ENCODE data around the gene DSTN. TPM values are rescaled to one million over a fixed set of nuclear protein-coding genes. Genes with fewer than 3 reads are reported as not detected.
A peak's percentile ranks its signal among the peaks of the same experiment; 100 is the strongest.

Gene DSTN
- total and polyA plus RNA-seq, 2 of the 4 experiments (the other 2 are of a cell fraction) = 221 to 269 TPM

GRCh38 chr20:17579369-17580039 lies 9.6 kb downstream of the DSTN start:
- no peak overlapping the region for H3K9ac ChIP-seq (ENCODE audit: low read depth, low read length)
- H3K4me1 ChIP-seq (ENCODE audit: control insufficient read depth, insufficient read depth, low read length) = peaks cover 9% of the 10 kb centered on the region
- no peak overlapping the region for H3K14ac ChIP-seq (replicated peaks; ENCODE audit: low read depth, low read length)
- no peak overlapping the region for H3K4ac ChIP-seq (ENCODE audit: low read depth, low read length)
- H3K9me3 ChIP-seq (ENCODE audit: control insufficient read depth, insufficient read depth, low read length) = no peaks in the 10 kb centered on the region
- DNase-seq = no peak
- H2AK5ac ChIP-seq (ENCODE audit: low read depth, low read length) = no peak overlapping the region
- no peak overlapping the region for H4K91ac ChIP-seq (ENCODE audit: insufficient read depth, low read depth, low read length)
- H3K27ac ChIP-seq (ENCODE audit: insufficient read depth, low read length) = no peak overlapping the region
- peaks cover 0 to 72% of the 10 kb centered on the region in 2 experiments; a peak in 3 of 4 replicates for H3K79me1 ChIP-seq (ENCODE audit: low read depth in 1 of 2, low read length in 2 of 2)
- POLR2A ChIA-PET (ENCODE audit: unreplicated experiment) = no interaction called here
- H3K4me3 ChIP-seq (ENCODE audit: insufficient read depth, low read depth, low read length) = no peak overlapping the region
- H3K56ac ChIP-seq (ENCODE audit: extremely low read depth, insufficient read depth, low read length) = no peak overlapping the region
- H2BK20ac ChIP-seq (ENCODE audit: low read depth, low read length) = no peak overlapping the region
- in situ Hi-C loops (cut with MboI; ENCODE audit: low sequenced_read_pairs) = no loop called here
- H2BK15ac ChIP-seq (ENCODE audit: low read depth, low read length) = no peak overlapping the region
- no peak overlapping the region for H2BK120ac ChIP-seq (ENCODE audit: low read depth, low read length)
- TF ChIP-seq POLR2A (IDR thresholded peaks at IDR 0.05; ENCODE audit: low read depth, low read length) (no peak), NFE2L2 (IDR thresholded peaks at IDR 0.05; ENCODE audit: low read depth, low read length) (no peak), CHD1 (IDR thresholded peaks at IDR 0.05; ENCODE audit: low read depth, low read length) (no peak), SMC3 (IDR thresholded peaks at IDR 0.05; ENCODE audit: low read depth, low read length) (no peak), MXI1 (IDR thresholded peaks at IDR 0.05; ENCODE audit: borderline replicate concordance, low read depth, low read length) (no peak), RCOR1 (IDR thresholded peaks at IDR 0.05; ENCODE audit: insufficient replicate concordance, low read length) (no peak), CEBPB (IDR thresholded peaks at IDR 0.05; ENCODE audit: low read depth, low read length) (no peak), FOS (IDR thresholded peaks at IDR 0.05; ENCODE audit: low read depth, low read length) (no peak), RAD21 (IDR thresholded peaks at IDR 0.05; ENCODE audit: low read length) (no peak)
- TF ChIP-seq, protein P1, sequence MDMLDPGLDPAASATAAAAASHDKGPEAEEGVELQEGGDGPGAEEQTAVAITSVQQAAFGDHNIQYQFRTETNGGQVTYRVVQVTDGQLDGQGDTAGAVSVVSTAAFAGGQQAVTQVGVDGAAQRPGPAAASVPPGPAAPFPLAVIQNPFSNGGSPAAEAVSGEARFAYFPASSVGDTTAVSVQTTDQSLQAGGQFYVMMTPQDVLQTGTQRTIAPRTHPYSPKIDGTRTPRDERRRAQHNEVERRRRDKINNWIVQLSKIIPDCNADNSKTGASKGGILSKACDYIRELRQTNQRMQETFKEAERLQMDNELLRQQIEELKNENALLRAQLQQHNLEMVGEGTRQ (IDR thresholded peaks at IDR 0.05; ENCODE audit: low read depth, low read length) = no peak
- TF ChIP-seq, protein P2, sequence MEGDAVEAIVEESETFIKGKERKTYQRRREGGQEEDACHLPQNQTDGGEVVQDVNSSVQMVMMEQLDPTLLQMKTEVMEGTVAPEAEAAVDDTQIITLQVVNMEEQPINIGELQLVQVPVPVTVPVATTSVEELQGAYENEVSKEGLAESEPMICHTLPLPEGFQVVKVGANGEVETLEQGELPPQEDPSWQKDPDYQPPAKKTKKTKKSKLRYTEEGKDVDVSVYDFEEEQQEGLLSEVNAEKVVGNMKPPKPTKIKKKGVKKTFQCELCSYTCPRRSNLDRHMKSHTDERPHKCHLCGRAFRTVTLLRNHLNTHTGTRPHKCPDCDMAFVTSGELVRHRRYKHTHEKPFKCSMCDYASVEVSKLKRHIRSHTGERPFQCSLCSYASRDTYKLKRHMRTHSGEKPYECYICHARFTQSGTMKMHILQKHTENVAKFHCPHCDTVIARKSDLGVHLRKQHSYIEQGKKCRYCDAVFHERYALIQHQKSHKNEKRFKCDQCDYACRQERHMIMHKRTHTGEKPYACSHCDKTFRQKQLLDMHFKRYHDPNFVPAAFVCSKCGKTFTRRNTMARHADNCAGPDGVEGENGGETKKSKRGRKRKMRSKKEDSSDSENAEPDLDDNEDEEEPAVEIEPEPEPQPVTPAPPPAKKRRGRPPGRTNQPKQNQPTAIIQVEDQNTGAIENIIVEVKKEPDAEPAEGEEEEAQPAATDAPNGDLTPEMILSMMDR (conservative IDR thresholded peaks at IDR 0.05; ENCODE audit: low read depth, low read length) = no peak
- no peak overlapping the region for H3K18ac ChIP-seq (ENCODE audit: low read depth, low read length)
- H3K23ac ChIP-seq (ENCODE audit: low read depth, low read length) = peak overlapping the region; percentile 16; the same call in 1 of the 2 replicates
- H2AK9ac ChIP-seq (replicated peaks; ENCODE audit: low read depth, low read length, poor library complexity) = no peak overlapping the region
- peaks cover 9% of the 10 kb centered on the region for H3K36me3 ChIP-seq (ENCODE audit: control insufficient read depth, insufficient read depth, low read length)
- CTCF ChIA-PET = interaction anchor here (1.7 kb wide), 1 partner anchor 8 kb away, joined by 6 read pairs; no protein-coding TSS in a partner anchor
- BruUV-seq (replicated peaks) = no TSS peak
- H4K5ac ChIP-seq (ENCODE audit: low read depth, low read length) = no peak overlapping the region
- no peak overlapping the region for H2BK5ac ChIP-seq (ENCODE audit: low read depth, low read length, poor library complexity, severe bottlenecking)
- H4K8ac ChIP-seq (ENCODE audit: low read depth in 2 of 2, low read length in 2 of 2) = no peak overlapping the region
- H2AFZ ChIP-seq (replicated peaks; ENCODE audit: low read length, poor library complexity) = no peak overlapping the region
- dilution Hi-C loops (cut with HindIII; ENCODE audit: low sequenced_read_pairs, unreplicated experiment) = no loop called here
- H4K20me1 ChIP-seq (ENCODE audit: insufficient read depth, low read length) = peaks cover 94% of the 10 kb centered on the region
- no CpG with 5 or more reads among the region's 4 CpGs for WGBS, 2 experiments (ENCODE audit: extremely low coverage in 2 of 2, insufficient read length in 1 of 2)
- ATAC-seq (ENCODE audit: low read depth) = no peak
- H3K4me2 ChIP-seq (ENCODE audit: low read depth, low read length) = no peak overlapping the region
- intact Hi-C loops (cut with micrococcal nuclease) = no loop called here
- H3K9me1 ChIP-seq (ENCODE audit: insufficient read depth, low read length) = peaks cover 26% of the 10 kb centered on the region
- H3K27me3 ChIP-seq (ENCODE audit: control insufficient read depth, insufficient read depth, low read length) = no peaks in the 10 kb centered on the region
